Activated T-helper 2 cell treated with anti-CD3 and anti-CD28 coated beads, Interferon-gamma antibody, Interleukin-2, Interleukin-4, amounts not matched to agents 10 μg/mL and 5 μg/mL and 100 μg/mL, durations not matched to agents 14 hours and 24 hours and 36 hours (primary cell): ENCODE results near the gene IL17REL. TPM values are rescaled to one million over a fixed set of nuclear protein-coding genes. Genes with fewer than 3 reads are reported as not detected.

Experiments used
- DNase-seq: peaks from one replicate; pipeline ENCODE4 v3.0.0; 2021; ENCODE audit warnings: low spot score
- H3K27ac Mint-ChIP-seq: one replicate; pipeline ENCODE4 v1.8.0; 2021; ENCODE audit warnings: mixed read lengths
- H3K27me3 Mint-ChIP-seq: one replicate; pipeline ENCODE4 v1.8.0; 2021; ENCODE audit warnings: low read depth, mixed read lengths
- H3K36me3 Mint-ChIP-seq: one replicate; pipeline ENCODE4 v1.8.0; 2021; ENCODE audit warnings: low read depth, mixed read lengths
- H3K4me1 Mint-ChIP-seq: one replicate; pipeline ENCODE4 v1.8.0; 2021; ENCODE audit warnings: low read depth, mixed read lengths
- H3K4me3 Mint-ChIP-seq: one replicate; pipeline ENCODE4 v1.8.0; 2021; ENCODE audit warnings: low read depth, mild to moderate bottlenecking, moderate library complexity, mixed read lengths
- H3K9me3 Mint-ChIP-seq: one replicate; pipeline ENCODE4 v1.8.0; 2021; ENCODE audit warnings: mixed read lengths
- intact Hi-C: fragments of 100-400 bp; cut with micrococcal nuclease; formaldehyde crosslinking; loops from one replicate; pipeline ENCODE4 v1.15.1; 2023
- total RNA-seq: library from RNA; stranded (reverse); gene quantifications from 2 replicates; pipeline ENCODE4 v1.2.3, GENCODE V29; 2022

Gene IL17REL
- total RNA-seq, 1 donor from 2014 or later = not detected

DNA sequence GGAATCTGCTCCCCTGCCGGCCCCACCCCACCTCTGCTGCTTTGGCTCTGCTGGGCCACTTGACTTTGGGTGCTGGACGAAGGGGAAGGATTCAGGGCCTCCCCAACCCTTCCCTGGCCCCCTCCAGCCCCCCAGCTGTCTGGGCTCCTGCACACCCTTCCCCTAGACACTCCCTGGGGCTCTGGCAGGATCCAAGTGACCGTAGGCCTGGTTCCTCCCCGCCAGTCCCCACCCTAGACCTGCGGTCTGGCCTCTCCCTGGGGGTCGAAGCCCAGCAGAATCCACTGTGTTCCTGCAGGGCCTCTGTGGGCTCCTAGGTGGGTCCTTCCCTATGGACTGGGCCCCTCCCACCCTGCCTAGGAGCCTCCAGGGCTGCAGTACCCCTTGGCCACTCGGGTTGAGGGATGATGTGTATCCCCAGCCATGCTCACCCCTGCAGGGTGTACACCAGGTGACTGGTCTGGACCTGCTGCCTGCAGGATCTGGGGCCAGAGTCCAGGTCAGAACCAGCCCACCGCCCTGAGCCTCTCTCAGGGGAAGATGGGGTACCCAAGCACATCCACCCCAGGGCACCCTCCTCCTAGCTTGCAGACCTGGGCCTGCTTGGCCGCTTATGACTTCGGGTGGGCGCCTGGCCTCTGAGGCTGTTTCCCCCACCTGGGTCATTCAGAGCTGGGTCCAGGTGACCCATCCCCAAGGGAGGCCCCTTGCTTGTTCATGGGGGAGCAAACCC is 46.4 kb downstream of the IL17REL start:
- H3K4me3 Mint-ChIP-seq = peak overlapping the region; percentile 33
- intact Hi-C loops = no loop called here
- peak overlapping the region; percentile 22 for H3K27ac Mint-ChIP-seq
- DNase-seq = no peak
- peaks cover 22% of the 10 kb centered on the region for H3K4me1 Mint-ChIP-seq
- H3K27me3 Mint-ChIP-seq = no peaks in the 10 kb centered on the region
- H3K36me3 Mint-ChIP-seq = peaks cover 44% of the 10 kb centered on the region
- no peaks in the 10 kb centered on the region for H3K9me3 Mint-ChIP-seq

DNA sequence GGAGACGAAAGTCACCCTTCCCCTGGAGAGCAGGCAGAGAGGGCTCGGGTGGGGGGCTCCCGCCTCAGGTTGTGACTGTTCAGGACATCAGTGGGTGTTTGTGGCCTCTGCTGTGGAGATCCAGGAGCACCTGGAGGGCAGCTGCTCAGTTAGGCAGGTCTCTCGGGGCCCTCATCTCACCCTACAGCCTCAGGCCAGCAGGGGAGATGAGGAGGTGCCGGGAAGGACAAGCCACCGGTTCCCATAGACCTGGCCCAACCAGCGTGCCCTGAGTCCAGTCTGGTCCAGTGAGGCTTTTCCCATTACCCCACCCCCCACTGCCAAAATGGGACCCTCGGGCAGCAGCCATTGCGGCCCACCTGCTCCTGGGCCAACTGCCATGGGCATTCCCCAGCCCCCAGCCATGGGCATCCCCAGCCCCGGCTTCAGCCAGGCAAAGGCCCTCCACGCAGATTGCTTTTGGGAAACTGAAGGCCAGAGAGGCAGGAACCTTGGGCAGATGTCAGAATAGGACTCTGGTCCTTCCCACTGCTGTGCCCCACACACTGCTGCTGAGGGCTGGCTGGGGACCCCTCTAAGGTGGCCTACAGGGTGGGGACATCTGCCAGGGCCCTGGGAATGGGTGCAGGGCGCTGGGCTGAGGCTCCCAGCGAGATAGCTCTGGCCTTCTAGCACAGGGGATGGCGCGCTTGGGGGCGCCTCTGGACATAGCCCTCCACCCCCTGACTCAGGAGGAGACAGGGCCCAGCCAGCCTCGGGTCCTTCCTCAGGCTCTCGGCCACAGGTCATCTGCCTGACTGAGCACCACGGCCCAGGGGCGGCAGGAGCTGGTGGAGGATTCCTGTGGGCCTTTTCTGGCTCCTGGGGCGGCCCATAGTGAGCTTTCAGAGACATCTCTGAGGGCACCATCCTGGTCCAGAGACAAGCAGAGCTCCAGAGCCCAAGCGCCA is 47.2 kb downstream of the IL17REL start:
- intact Hi-C loops = no loop called here
- Mint-ChIP-seq H3K9me3 (no peaks in the 10 kb centered on the region), H3K36me3 (peaks cover 44% of the 10 kb centered on the region), H3K27ac (no peak overlapping the region), H3K27me3 (no peaks in the 10 kb centered on the region), H3K4me3 (peak overlapping the region; percentile 80), H3K4me1 (peaks cover 18% of the 10 kb centered on the region)
- DNase-seq = no peak

DNA sequence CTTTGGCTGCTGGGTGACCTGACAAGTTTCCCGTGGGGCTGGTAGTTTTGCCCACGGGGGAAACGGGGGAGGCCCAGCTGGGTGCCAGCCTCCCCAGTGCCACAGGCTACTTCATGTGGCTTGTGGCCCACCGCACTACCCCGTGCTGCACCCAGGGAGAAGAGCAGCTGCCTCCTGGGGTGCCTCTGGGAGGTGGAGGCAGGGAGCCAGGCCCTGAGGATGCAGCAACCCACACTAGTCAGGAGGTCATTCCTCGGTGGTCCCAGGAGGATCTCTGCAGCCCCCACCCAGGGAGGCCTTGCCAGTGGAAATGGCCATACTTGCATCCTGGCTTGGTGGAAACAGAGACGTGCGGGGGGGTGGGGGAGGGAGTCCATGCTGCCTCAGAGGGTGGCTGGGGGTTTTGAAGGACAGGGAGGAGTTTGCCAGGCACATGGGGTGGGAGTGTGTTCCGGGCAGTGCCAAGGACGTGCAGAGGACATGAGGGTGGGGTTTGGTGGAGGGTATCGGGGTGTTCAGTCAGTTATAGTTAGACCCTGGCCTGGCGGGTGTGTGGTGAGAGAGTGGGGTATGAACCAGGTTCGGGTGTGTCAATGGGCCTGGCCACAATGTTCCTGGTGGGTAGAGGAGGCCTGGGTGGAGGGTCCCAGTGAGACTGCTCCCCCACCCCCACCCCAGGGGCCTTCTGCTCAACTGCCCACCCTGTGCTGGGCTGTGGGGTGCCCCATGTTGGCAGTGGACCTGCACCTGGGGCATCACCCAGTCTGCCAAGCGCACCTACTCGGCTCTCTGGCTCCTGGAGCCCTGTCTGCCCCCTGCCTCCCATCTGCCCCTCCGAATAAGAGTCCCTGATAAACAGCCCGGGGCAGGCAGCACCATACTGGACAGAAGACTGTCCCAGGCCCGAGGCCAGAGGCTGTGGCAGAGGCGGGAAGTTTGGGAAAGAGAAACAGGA is 48.2 kb downstream of the IL17REL start:
- intact Hi-C loops = no loop called here
- H3K4me1 Mint-ChIP-seq = peaks cover 16% of the 10 kb centered on the region
- peak overlapping the region; percentile 74 for H3K27ac Mint-ChIP-seq

DNA sequence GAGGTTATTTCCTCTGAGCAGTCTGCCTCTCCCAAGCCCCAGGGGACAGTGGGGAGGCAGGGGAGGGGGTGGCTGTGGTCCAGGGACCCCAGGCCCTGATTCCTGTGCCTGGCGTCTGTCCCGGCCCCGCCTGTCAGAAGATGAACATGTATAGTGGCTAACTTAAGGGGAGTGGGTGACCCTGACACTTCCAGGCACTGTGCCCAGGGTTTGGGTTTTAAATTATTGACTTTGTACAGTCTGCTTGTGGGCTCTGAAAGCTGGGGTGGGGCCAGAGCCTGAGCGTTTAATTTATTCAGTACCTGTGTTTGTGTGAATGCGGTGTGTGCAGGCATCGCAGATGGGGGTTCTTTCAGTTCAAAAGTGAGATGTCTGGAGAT is 48.9 kb downstream of the IL17REL start:
- intact Hi-C loops = loop anchor here (2.0 kb wide), 1 partner anchor 13 kb away; no protein-coding TSS in a partner anchor
- peak overlapping the region; percentile 80 for H3K4me3 Mint-ChIP-seq

More for the DNA sequence above, 48.2 kb downstream of the IL17REL start:
- Mint-ChIP-seq H3K9me3 (no peaks in the 10 kb centered on the region), H3K36me3 (peaks cover 44% of the 10 kb centered on the region), H3K4me3 (peak overlapping the region; percentile 80), H3K27me3 (no peaks in the 10 kb centered on the region)
- DNase-seq = no peak

DNA sequence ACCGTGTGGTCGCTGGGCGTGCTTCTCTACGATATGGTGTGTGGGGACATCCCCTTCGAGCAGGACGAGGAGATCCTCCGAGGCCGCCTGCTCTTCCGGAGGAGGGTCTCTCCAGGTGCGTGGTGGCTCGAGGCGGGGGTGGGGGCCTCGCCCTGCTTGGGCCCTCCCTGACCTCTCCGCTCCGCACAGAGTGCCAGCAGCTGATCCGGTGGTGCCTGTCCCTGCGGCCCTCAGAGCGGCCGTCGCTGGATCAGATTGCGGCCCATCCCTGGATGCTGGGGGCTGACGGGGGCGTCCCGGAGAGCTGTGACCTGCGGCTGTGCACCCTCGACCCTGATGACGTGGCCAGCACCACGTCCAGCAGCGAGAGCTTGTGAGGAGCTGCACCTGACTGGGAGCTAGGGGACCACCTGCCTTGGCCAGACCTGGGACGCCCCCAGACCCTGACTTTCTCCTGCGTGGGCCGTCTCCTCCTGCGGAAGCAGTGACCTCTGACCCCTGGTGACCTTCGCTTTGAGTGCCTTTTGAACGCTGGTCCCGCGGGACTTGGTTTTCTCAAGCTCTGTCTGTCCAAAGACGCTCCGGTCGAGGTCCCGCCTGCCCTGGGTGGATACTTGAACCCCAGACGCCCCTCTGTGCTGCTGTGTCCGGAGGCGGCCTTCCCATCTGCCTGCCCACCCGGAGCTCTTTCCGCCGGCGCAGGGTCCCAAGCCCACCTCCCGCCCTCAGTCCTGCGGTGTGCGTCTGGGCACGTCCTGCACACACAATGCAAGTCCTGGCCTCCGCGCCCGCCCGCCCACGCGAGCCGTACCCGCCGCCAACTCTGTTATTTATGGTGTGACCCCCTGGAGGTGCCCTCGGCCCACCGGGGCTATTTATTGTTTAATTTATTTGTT is 49.6 kb downstream of the IL17REL start:
- Mint-ChIP-seq H3K27ac (peak overlapping the region; percentile 76), H3K9me3 (no peaks in the 10 kb centered on the region), H3K27me3 (no peaks in the 10 kb centered on the region), H3K4me1 (peaks cover 21% of the 10 kb centered on the region), H3K36me3 (peaks cover 44% of the 10 kb centered on the region), H3K4me3 (peak overlapping the region; percentile 80)
- intact Hi-C loops = loop anchor here (1.0 to 2.0 kb wide), 2 partner anchors 14 to 27 kb away; no protein-coding TSS in a partner anchor
- no peak for DNase-seq

More for the DNA sequence above, 48.9 kb downstream of the IL17REL start:
- H3K27ac Mint-ChIP-seq = peak overlapping the region; percentile 74
- H3K36me3 Mint-ChIP-seq = peaks cover 44% of the 10 kb centered on the region
- peaks cover 20% of the 10 kb centered on the region for H3K4me1 Mint-ChIP-seq
- DNase-seq = no peak
- H3K27me3 Mint-ChIP-seq = no peaks in the 10 kb centered on the region
- no peaks in the 10 kb centered on the region for H3K9me3 Mint-ChIP-seq

DNA sequence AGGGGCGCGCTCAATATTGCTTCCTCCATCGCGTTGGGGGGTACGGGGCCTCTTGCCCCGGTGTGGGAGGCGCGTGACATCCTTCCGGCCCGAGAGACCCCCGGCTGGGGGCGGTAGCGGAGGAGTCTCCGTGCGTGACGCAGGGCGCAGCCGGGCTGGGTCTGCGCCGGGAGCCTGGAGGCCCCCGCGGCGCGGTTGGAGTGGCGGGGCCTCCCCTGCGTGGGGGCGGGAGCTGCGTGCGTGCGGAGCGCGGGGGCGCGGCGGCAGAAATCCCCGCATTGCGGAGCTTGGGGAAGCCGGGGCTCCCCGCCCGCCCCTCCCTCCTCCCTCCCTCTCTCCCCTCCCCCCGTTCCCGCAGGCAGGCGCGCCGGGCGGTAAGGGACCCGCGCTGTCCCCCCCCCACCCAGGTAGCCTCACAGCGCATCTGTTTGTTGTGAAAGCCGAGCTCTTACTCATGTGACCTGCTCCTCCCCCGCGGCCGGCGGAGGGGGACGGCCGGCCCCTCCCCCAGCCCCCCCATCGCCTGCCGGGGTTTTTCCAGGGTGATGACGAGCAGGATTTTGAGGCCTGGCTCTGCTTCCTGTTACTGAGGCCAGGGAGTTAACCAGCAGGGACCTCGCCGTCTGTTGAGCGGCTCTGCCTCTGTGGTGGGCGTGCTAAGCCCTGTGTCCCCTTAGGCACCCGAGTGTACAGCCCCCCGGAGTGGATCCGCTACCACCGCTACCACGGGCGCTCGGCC is 50.4 kb downstream of the IL17REL start:
- H3K27me3 Mint-ChIP-seq = no peaks in the 10 kb centered on the region
- peaks cover 18% of the 10 kb centered on the region for H3K4me1 Mint-ChIP-seq
- peak overlapping the region; percentile 90 for H3K4me3 Mint-ChIP-seq
- H3K9me3 Mint-ChIP-seq = no peaks in the 10 kb centered on the region
- H3K27ac Mint-ChIP-seq = peak overlapping the region; percentile 90
- peak; percentile 54 for DNase-seq
- intact Hi-C loops = loop anchor here (1.0 to 2.0 kb wide), 2 partner anchors 15 to 26 kb away; no protein-coding TSS in a partner anchor
- H3K36me3 Mint-ChIP-seq = peaks cover 40% of the 10 kb centered on the region

DNA sequence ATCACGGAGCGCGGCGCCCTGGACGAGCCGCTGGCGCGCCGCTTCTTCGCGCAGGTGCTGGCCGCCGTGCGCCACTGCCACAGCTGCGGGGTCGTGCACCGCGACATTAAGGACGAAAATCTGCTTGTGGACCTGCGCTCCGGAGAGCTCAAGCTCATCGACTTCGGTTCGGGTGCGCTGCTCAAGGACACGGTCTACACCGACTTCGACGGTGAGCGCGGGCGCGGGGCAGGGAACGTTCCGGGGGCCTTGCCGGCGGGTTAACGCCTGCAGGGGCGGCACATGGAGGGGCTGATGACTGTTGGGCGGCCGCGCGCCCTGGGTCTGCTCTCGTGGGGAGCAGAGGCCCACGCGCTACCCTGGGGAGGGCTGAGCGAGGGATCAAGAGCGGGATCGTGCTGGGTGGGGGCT is 51.0 kb downstream of the IL17REL start:
- no peaks in the 10 kb centered on the region for H3K9me3 Mint-ChIP-seq
- peaks cover 40% of the 10 kb centered on the region for H3K36me3 Mint-ChIP-seq
- peak overlapping the region; percentile 90 for H3K4me3 Mint-ChIP-seq
- H3K27me3 Mint-ChIP-seq = no peaks in the 10 kb centered on the region
- peak overlapping the region; percentile 90 for H3K27ac Mint-ChIP-seq
- H3K4me1 Mint-ChIP-seq = peaks cover 18% of the 10 kb centered on the region
- intact Hi-C loops = loop anchor here (1.0 to 2.0 kb wide), 2 partner anchors 15 to 25 kb away; no protein-coding TSS in a partner anchor
- no peak for DNase-seq

DNA sequence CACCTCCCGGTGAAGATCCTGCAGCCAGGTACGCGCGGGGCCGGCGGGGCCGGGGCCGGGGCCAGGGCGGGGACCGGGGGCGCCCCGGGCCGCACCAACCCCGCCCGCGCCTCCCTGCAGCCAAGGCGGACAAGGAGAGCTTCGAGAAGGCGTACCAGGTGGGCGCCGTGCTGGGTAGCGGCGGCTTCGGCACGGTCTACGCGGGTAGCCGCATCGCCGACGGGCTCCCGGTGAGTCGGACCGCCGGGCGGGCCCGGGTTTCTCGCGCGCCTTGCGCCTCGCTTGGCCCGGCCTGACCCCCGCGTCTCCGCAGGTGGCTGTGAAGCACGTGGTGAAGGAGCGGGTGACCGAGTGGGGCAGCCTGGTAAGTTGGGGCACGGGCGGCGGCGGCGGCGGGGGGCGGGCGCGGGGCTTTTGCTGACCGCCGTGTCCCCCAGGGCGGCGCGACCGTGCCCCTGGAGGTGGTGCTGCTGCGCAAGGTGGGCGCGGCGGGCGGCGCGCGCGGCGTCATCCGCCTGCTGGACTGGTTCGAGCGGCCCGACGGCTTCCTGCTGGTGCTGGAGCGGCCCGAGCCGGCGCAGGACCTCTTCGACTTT is 51.5 kb downstream of the IL17REL start:
- H3K4me3 Mint-ChIP-seq = peak overlapping the region; percentile 90
- no peaks in the 10 kb centered on the region for H3K9me3 Mint-ChIP-seq
- H3K4me1 Mint-ChIP-seq = peaks cover 15% of the 10 kb centered on the region
- DNase-seq = no peak
- peaks cover 40% of the 10 kb centered on the region for H3K36me3 Mint-ChIP-seq
- intact Hi-C loops = no loop called here
- no peaks in the 10 kb centered on the region for H3K27me3 Mint-ChIP-seq
- H3K27ac Mint-ChIP-seq = peak overlapping the region; percentile 90

DNA sequence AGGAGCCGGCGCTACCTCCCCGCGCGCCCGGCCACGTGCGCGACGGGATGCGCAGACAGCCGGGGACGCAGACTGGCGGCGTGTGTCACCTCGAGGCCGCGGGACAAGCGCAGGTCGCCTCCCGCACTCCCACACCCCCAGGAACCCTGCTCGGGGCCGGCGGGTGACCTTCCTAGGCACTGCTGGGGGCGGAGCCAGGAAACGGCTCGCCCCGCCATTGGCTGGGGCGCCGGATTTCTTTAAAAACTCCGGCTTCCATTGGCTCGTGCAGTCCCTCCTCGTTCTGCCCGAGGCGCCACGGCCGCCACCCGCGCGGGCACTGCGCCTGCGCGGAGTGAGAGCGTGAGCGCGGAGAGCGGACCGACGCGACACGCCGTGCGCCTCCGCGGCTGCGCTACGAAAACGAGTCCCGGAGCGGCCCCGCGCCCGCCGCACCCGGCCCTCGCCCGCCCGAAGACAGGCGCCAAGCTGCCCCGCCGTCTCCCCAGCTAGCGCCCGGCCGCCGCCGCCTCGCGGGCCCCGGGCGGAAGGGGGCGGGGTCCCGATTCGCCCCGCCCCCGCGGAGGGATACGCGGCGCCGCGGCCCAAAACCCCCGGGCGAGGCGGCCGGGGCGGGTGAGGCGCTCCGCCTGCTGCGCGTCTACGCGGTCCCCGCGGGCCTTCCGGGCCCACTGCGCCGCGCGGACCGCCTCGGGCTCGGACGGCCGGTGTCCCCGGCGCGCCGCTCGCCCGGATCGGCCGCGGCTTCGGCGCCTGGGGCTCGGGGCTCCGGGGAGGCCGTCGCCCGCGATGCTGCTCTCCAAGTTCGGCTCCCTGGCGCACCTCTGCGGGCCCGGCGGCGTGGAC is 52.2 kb downstream of the IL17REL start, which contains the start of gene PIM3:
PIM3 (plus strand) TSS at position 614 of the 846 bp plus-strand sequence; CDS start at position 790, 176 bp downstream.
- peak within 1 kb of the TSS; percentile 90 for H3K4me3 Mint-ChIP-seq
- H3K4me1 Mint-ChIP-seq = peaks cover 15% of the 10 kb centered on the region
- H3K36me3 Mint-ChIP-seq = peaks cover 39% of the 10 kb centered on the region
- H3K9me3 Mint-ChIP-seq = no peaks in the 10 kb centered on the region
- intact Hi-C loops = loop anchor here (1.0 kb wide), 1 partner anchor 42 kb away; the partner anchor contains the start of genes ALG12 and CRELD2
- peak; percentile 91 for DNase-seq
- H3K27ac Mint-ChIP-seq = peak within 1 kb of the TSS; percentile 91
- no peaks in the 10 kb centered on the region for H3K27me3 Mint-ChIP-seq

DNA sequence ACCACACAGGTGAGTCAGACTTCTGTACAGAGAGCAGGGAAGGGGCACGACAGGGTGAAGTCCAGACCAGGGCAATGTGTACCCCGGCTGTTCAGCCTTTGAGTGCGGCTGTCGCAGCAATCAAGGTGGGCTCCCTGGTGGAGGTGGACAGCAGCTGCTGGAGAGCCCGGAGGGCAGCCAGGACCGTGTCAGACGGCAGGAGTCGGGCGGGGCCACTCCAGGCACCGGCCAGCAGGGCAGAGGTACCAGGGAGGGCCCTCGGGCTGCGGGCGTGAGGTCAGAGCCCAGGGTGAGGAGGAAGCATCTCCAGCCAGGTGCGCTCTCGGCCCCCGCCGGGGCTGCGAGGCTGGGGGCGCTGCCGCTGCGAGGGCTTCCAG is 52.8 kb downstream of the IL17REL start:
- Mint-ChIP-seq H3K9me3 (no peaks in the 10 kb centered on the region), H3K27me3 (no peaks in the 10 kb centered on the region), H3K4me3 (peak overlapping the region; percentile 87), H3K36me3 (peaks cover 33% of the 10 kb centered on the region), H3K4me1 (peaks cover 12% of the 10 kb centered on the region), H3K27ac (peak overlapping the region; percentile 91)
- no peak for DNase-seq
- intact Hi-C loops = loop anchor here (1.0 kb wide), 1 partner anchor 41 kb away; the partner anchor contains the start of genes ALG12 and CRELD2
